ENCODE measurements around the gene IPO9. TPM values are rescaled to one million over a fixed set of nuclear protein-coding genes. Genes with fewer than 3 reads are reported as not detected.

IPO9 gene
- total and polyA plus RNA-seq, 10 of the 15 experiments (the other 5 are each of a cell fraction or from before 2014, with no cell fraction given) = 19.1 to 77.3 (median 34.1) TPM

DNA sequence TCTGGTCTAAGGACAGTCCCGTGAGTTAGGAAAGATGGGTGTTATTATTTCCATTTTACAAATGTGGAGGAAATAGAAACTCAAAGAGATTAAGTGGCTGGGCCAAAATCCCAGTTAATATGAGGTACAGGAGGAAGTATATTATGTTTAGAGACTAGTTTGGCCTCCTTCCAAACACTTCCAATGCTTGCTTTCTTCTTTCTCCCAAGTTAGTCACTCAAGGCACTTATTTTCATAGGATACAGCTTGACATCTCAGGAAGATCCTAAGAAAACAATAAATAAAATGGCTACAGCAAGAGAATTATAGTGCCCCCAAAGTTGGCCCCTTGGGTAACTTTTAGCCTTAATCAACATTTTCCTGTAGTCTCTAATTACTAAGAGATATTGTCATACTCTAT lies 47.5 kb upstream of the IPO9 start:
- DNase-seq (ENCODE audit: low read depth, low spot score) (no peak), FAIRE-seq (no peak), ATAC-seq (no peak)
- H3K9me3 ChIP-seq (replicated peaks; ENCODE audit: control insufficient read depth, insufficient read depth, low read length) = no peaks in the 10 kb centered on the region
- H3K27ac ChIP-seq (ENCODE audit: control insufficient read depth, insufficient read depth) = no peak overlapping the region
- no peaks in the 10 kb centered on the region for H4K20me1 ChIP-seq (ENCODE audit: control insufficient read depth, insufficient read depth)
- intact Hi-C loops (cut with micrococcal nuclease; ENCODE audit: unreplicated experiment) (no loop called here), in situ Hi-C loops (cut with MboI) (loop anchor here (10.0 kb wide), 1 partner anchor 217 kb away; no protein-coding TSS in a partner anchor)
- H3K4me1 ChIP-seq (ENCODE audit: control insufficient read depth, insufficient read depth, low read length) = no peaks in the 10 kb centered on the region
- no peaks in the 10 kb centered on the region for H3K79me2 ChIP-seq (ENCODE audit: control insufficient read depth, insufficient read depth, low read length)
- TF ChIP-seq, protein P1, sequence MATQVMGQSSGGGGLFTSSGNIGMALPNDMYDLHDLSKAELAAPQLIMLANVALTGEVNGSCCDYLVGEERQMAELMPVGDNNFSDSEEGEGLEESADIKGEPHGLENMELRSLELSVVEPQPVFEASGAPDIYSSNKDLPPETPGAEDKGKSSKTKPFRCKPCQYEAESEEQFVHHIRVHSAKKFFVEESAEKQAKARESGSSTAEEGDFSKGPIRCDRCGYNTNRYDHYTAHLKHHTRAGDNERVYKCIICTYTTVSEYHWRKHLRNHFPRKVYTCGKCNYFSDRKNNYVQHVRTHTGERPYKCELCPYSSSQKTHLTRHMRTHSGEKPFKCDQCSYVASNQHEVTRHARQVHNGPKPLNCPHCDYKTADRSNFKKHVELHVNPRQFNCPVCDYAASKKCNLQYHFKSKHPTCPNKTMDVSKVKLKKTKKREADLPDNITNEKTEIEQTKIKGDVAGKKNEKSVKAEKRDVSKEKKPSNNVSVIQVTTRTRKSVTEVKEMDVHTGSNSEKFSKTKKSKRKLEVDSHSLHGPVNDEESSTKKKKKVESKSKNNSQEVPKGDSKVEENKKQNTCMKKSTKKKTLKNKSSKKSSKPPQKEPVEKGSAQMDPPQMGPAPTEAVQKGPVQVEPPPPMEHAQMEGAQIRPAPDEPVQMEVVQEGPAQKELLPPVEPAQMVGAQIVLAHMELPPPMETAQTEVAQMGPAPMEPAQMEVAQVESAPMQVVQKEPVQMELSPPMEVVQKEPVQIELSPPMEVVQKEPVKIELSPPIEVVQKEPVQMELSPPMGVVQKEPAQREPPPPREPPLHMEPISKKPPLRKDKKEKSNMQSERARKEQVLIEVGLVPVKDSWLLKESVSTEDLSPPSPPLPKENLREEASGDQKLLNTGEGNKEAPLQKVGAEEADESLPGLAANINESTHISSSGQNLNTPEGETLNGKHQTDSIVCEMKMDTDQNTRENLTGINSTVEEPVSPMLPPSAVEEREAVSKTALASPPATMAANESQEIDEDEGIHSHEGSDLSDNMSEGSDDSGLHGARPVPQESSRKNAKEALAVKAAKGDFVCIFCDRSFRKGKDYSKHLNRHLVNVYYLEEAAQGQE (IDR thresholded peaks at IDR 0.05; ENCODE audit: low read depth, low read length) = no peak
- no peak for TF ChIP-seq USF2 (IDR thresholded peaks at IDR 0.05; ENCODE audit: borderline replicate concordance, low read depth, low read length)
- TF ChIP-seq, protein P2, sequence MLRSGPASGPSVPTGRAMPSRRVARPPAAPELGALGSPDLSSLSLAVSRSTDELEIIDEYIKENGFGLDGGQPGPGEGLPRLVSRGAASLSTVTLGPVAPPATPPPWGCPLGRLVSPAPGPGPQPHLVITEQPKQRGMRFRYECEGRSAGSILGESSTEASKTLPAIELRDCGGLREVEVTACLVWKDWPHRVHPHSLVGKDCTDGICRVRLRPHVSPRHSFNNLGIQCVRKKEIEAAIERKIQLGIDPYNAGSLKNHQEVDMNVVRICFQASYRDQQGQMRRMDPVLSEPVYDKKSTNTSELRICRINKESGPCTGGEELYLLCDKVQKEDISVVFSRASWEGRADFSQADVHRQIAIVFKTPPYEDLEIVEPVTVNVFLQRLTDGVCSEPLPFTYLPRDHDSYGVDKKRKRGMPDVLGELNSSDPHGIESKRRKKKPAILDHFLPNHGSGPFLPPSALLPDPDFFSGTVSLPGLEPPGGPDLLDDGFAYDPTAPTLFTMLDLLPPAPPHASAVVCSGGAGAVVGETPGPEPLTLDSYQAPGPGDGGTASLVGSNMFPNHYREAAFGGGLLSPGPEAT (IDR thresholded peaks at IDR 0.05; ENCODE audit: low read depth) = no peak
- TF ChIP-seq MEF2B (IDR thresholded peaks at IDR 0.05; ENCODE audit: partially characterized antibody, poor library complexity, severe bottlenecking) = no peak
- no peak for TF ChIP-seq NFIC (IDR thresholded peaks at IDR 0.05; ENCODE audit: low read depth, low read length)
- TF ChIP-seq CBX3 (IDR thresholded peaks at IDR 0.05; ENCODE audit: borderline replicate concordance, low read depth) = no peak
- no peak for TF ChIP-seq NFXL1 (IDR thresholded peaks at IDR 0.05; ENCODE audit: borderline replicate concordance)
- TF ChIP-seq ESRRA (IDR thresholded peaks at IDR 0.05; ENCODE audit: low read length) = no peak
- TF ChIP-seq YY1 (IDR thresholded peaks at IDR 0.05; ENCODE audit: low read depth, low read length) = no peak
- no peak for TF ChIP-seq SMARCA5 (IDR thresholded peaks at IDR 0.05)
- TF ChIP-seq ZNF24 (IDR thresholded peaks at IDR 0.05) = no peak
- no peak for TF ChIP-seq BACH1 (IDR thresholded peaks at IDR 0.05; ENCODE audit: borderline replicate concordance)
- TF ChIP-seq RFX5 (IDR thresholded peaks at IDR 0.05; ENCODE audit: low read depth, low read length) = no peak
- TF ChIP-seq IKZF2 (IDR thresholded peaks at IDR 0.05) = no peak
- no peak for TF ChIP-seq POU2F2 (IDR thresholded peaks at IDR 0.05; ENCODE audit: borderline replicate concordance, low read depth, low read length)
- TF ChIP-seq SRF (IDR thresholded peaks at IDR 0.05; ENCODE audit: low read depth in 2 of 2, low read length in 2 of 2) = no peak
- no peak for TF ChIP-seq SMAD1 (IDR thresholded peaks at IDR 0.05; ENCODE audit: low read depth, partially characterized antibody)
- H3K9ac ChIP-seq (ENCODE audit: control insufficient read depth, insufficient read depth, low read length) = no peak overlapping the region
- SMC1A ChIA-PET (ENCODE audit: uncharacterized antibody, unreplicated experiment) = interaction anchor here (1.1 to 1.2 kb wide), 2 partner anchors 16 to 72 kb away, joined by 3 read pairs; no protein-coding TSS in a partner anchor
- CTCF ChIA-PET = interaction anchor here (0.6 to 1.4 kb wide), 3 partner anchors 13 to 1725 kb away, joined by 3 to 4 read pairs (median 4); no protein-coding TSS in a partner anchor
- H2AFZ ChIP-seq (ENCODE audit: control insufficient read depth, low read depth, low read length) = no peak overlapping the region
- WGBS (ENCODE audit: insufficient coverage, insufficient replicate concordance, low lambda C conversion rate, missing lambda C conversion rate) = 0% methylated on average over 1 of the region's 1 CpG
- H3K4me2 ChIP-seq (ENCODE audit: control insufficient read depth, insufficient read depth) = no peak overlapping the region
- peaks cover 0 to 5% of the 10 kb centered on the region in 2 experiments; a peak in 2 of 4 replicates for H3K27me3 ChIP-seq (replicated peaks in 1 of 2; ENCODE audit: control insufficient read depth in 2 of 2, insufficient read depth in 2 of 2, low read length in 1 of 2)
- no peak overlapping the region for H3K4me3 ChIP-seq
- POLR2A ChIA-PET = no interaction called here
- RAD21 ChIA-PET (ENCODE audit: unreplicated experiment) = no interaction called here
- no TSS peak for BruUV-seq (replicated peaks)
- H3K36me3 ChIP-seq (ENCODE audit: control insufficient read depth in 2 of 2, insufficient read depth in 2 of 2, low read length in 1 of 2) = no peaks in the 10 kb centered on the region

Data from GM12878 (cell line).